T-cell (primary cell): Measurements from ENCODE around the gene RINL. TPM values are rescaled to one million over a fixed set of nuclear protein-coding genes. Genes with fewer than 3 reads are reported as not detected.

Experiments
- ATAC-seq, 4 experiments: fragments of 200-7000 bp in 3 of 4; fragments of 150-1000 bp in 1 of 4; cut with Tn5 transposase; replicated peaks in 1 of 4; 1 replicate in 3 of 4; 2 replicates in 1 of 4; pipeline ENCODE4 v1.10.0; 2021; ENCODE audit warnings: moderate library complexity in 3 of 4, mild to moderate bottlenecking in 2 of 4, moderate number of reproducible peaks in 1 of 4
- CTCF ChIA-PET, 2 donors: fragments of 300-600 bp; sonication (Branson Sonifier 250); formaldehyde crosslinking; loops; one replicate each; lab custom pipeline; 2022; ENCODE audit warnings: antibody characterized with exemption in 2 of 2; lab: Charles Lee
- POLR2A ChIA-PET, 2 donors: fragments of 300-600 bp; sonication (Branson Sonifier 250); formaldehyde crosslinking; loops; one replicate each; lab custom pipeline; 2022; ENCODE audit warnings: antibody characterized with exemption in 2 of 2; lab: Charles Lee
- DNase-seq, 35 experiments: peaks; one replicate each; pipeline versions ENCODE4 v3.0.0 to v3.0.0-alpha.2; 2013 to 2023
- H3K27ac ChIP-seq: one replicate; pipeline ENCODE4 v1.5.1; 2013; ENCODE audit warnings: low read length
- H3K27me3 ChIP-seq, 2 experiments: replicated peaks in 1 of 2; 1 replicate in 1 of 2; 2 replicates in 1 of 2; pipeline versions ENCODE4 v1.6.1 to v1.7.0; 2013; ENCODE audit warnings: low read length in 1 of 2, mixed read lengths in 1 of 2; ENCODE audit not compliant: control insufficient read depth in 2 of 2, insufficient read depth in 2 of 2; ENCODE audit errors: extremely low read depth in 1 of 2
- H3K36me3 ChIP-seq, 2 donors: 1 replicate in 1 of 2; 2 replicates in 1 of 2; pipeline versions ENCODE4 v1.6.1 to v1.7.0; 2013; ENCODE audit warnings: low read length in 1 of 2; ENCODE audit not compliant: control insufficient read depth in 2 of 2, insufficient read depth in 1 of 2; ENCODE audit errors: extremely low read depth in 1 of 2
- H3K4me1 ChIP-seq, 2 experiments: 1 replicate in 1 of 2; 2 replicates in 1 of 2; pipeline versions ENCODE4 v1.6.1 to v1.7.0; 2013; ENCODE audit warnings: low read length in 2 of 2, mixed read lengths in 1 of 2; ENCODE audit not compliant: insufficient read depth in 2 of 2, control insufficient read depth in 1 of 2; ENCODE audit errors: extremely low read depth in 1 of 2
- H3K4me3 ChIP-seq, 2 donors: 1 replicate in 1 of 2; 2 replicates in 1 of 2; pipeline versions ENCODE4 v1.5.1 to v1.7.0; 2013; ENCODE audit warnings: mild to moderate bottlenecking in 2 of 2, low read length in 1 of 2, moderate library complexity in 1 of 2; ENCODE audit not compliant: control insufficient read depth in 1 of 2; ENCODE audit errors: extremely low read depth in 1 of 2
- H3K9me3 ChIP-seq: 2 replicates; pipeline ENCODE4 v1.7.0; 2013
- H3K27ac Mint-ChIP-seq, 2 donors: one replicate each; pipeline ENCODE4 v1.8.0; 2020 to 2021; ENCODE audit warnings: mild to moderate bottlenecking in 2 of 2, mixed read lengths in 2 of 2
- H3K27me3 Mint-ChIP-seq, 2 donors: one replicate each; pipeline ENCODE4 v1.8.0; 2021 to 2022; ENCODE audit warnings: mixed read lengths in 2 of 2
- H3K36me3 Mint-ChIP-seq: one replicate; pipeline ENCODE4 v1.8.0; 2021; ENCODE audit warnings: mixed read lengths
- H3K4me1 Mint-ChIP-seq, 3 donors: one replicate each; pipeline ENCODE4 v1.8.0; 2020 to 2022; ENCODE audit warnings: mixed read lengths in 3 of 3, mild to moderate bottlenecking in 1 of 3
- H3K4me3 Mint-ChIP-seq, 3 donors: one replicate each; pipeline ENCODE4 v1.8.0; 2020 to 2022; ENCODE audit warnings: mild to moderate bottlenecking in 3 of 3, mixed read lengths in 3 of 3, moderate library complexity in 3 of 3
- H3K9me3 Mint-ChIP-seq, 3 donors: one replicate each; pipeline ENCODE4 v1.8.0; 2020 to 2022; ENCODE audit warnings: mixed read lengths in 3 of 3
- WGBS: methylation state at CpG from one replicate; pipeline ENCODE4 v1.1.5; 2013; ENCODE audit warnings: missing lambda C conversion rate; ENCODE audit not compliant: insufficient coverage; 5-methylcytosine and 5-hydroxymethylcytosine counted together
- total RNA-seq, 35 experiments: library from RNA in 6 of 35; stranded (reverse) in 6 of 35; fragments of 120-200 nt in 1 of 35; gene quantifications; one replicate each; pipeline versions ENCODE4 v1.2.1 to v1.2.4 and lab custom pipeline; 2013 to 2026

The RINL gene, protein sequence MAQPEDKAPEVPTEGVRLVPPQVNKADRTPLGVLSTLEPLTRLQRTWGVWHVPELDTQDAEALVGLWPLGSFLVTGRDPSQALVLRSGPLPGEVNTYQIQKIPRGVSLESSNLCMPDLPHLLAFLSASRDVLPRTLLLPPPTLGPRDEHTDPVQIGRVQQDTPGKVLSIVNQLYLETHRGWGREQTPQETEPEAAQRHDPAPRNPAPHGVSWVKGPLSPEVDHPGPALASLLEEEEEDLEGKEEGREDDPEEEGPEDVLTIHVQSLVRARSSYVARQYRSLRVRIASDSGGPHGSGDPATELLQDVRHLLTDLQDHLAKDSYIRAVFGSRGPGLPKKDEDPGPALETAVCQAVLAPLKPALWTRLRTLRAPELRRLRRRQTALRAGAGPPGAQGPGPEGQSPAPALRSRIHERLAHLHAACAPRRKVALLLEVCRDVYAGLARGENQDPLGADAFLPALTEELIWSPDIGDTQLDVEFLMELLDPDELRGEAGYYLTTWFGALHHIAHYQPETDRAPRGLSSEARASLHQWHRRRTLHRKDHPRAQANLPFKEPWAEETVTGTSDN
- total RNA-seq, result 10 to 100 TPM; 44.2 to 81.3 (median 71.0) TPM
- 75.7 TPM for total RNA-seq (2013)
- 27.0 to 93.8 (median 42.2) reads per million in 29 experiments for total RNA-seq (lab: John Stamatoyannopoulos, UW)

DNA sequence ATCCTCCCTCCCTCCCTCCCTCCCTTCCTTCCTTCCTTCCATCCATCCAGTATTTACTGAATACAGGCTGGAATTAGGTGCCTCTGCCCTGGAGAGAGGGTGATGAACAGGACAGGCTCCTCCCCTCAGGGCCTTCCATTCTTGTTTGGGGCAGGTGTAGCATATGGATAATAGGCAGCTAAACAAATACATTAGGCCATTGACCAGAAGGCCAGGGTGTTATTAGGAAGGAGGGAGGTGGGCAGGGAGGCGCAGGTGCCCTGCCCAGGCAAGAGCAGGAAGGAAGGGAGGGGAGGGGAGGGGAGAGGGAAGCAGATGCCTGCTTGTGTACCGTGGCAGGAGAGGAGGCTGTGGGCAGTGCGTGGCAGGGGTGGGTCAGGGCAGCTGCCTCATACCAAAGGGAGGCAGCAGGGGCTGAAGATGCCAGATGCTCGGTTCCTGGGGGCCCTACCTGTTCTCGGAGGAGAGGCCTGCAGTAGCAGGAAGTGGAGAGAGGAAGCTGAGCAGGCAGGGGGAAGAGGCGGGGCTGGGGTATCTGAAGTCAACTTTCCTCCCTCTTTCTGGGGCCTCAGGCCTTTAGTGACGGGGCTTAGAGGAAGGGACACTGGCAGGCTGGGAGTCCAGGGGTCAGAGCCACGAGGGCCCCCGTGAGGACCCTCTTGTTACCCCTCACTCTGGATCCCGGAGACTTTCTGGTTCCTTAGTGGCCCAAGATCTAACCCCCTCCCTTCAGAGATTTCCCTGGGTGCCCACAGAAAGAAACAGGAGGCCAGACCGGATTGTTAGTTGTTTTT lies at the start of gene RINL:
TSS of gene RINL (minus strand) at position 495 of the 794 bp plus-strand sequence. CDS start 1,533 bp downstream, outside the sequence.
- Histone ChIP-seq H3K4me3 (peak within 1 kb of the TSS; percentile 52), H3K27me3 (no peaks in the 10 kb centered on the region), H3K27ac (peak within 1 kb of the TSS; percentile 94), H3K4me1 (peaks cover 7 to 49% of the 10 kb centered on the region in 2 experiments), H3K36me3 (peaks cover 3 to 32% of the 10 kb centered on the region in 2 donors), H3K9me3 (no peaks in the 10 kb centered on the region)
- Mint-ChIP-seq H3K27me3 (no peaks in the 10 kb centered on the region), H3K4me1 (peaks cover 36 to 48% (median 39%) of the 10 kb centered on the region in 3 donors), H3K4me3 (peak within 1 kb of the TSS; percentile 86 to 87 (median 87)), H3K27ac (peak within 1 kb of the TSS; percentile 98 to 99), H3K36me3 (peaks cover 14% of the 10 kb centered on the region), H3K9me3 (no peaks in the 10 kb centered on the region)
- POLR2A ChIA-PET, result interaction anchor here in 1 of 2 donors (0.5 to 0.8 kb wide), 5 partner anchors 21 to 464 kb away, joined by 3 to 6 read pairs (median 3); partner anchors contain the start of genes NFKBIB, SAMD4B and SIRT2
- DNase-seq, result peak; percentile 53 to 81 (median 70)
- WGBS, result 0% methylated on average over 8 of the region's 11 CpGs
- peak; percentile 92 to 97 (median 96) for ATAC-seq
- CTCF ChIA-PET, result interaction anchor here in 1 of 2 donors (0.6 to 1.7 kb wide), 3 partner anchors 9 to 230 kb away, joined by 3 to 9 read pairs (median 4); partner anchors contain the start of gene ACTN4

DNA sequence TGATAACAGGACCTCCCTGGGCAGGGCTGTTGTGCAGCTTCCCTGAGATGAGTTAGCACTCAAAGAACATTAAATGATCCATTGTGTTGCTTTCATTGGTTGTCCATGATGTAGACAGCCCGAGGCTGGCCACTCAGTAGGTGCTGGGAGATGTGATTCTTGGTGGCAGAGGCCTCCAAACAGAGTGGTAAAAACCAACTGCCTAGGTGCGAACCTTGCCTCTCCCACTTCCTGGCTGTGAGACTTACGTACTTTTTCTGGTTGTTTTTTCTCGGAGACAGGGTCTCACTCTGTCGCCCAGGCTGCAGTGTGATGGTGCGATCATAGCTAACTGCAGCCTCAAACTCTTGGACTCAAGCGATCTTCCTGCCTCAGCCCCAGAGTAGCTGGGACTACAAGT lies 46.3 kb upstream of the RINL start:
- no peak overlapping the region for H3K4me3 Mint-ChIP-seq

GRCh38 chr19:38922482-38922881 lies 44.4 kb upstream of the RINL start:
- POLR2A ChIA-PET, result no interaction called here
- Mint-ChIP-seq H3K4me3 (no peak overlapping the region), H3K4me1 (peaks cover 0 to 11% (median 0%) of the 10 kb centered on the region in 3 donors), H3K36me3 (peaks cover 21% of the 10 kb centered on the region), H3K9me3 (no peaks in the 10 kb centered on the region), H3K27ac (no peak overlapping the region), H3K27me3 (no peaks in the 10 kb centered on the region)
- Histone ChIP-seq H3K9me3 (no peaks in the 10 kb centered on the region), H3K36me3 (peaks cover 12 to 15% of the 10 kb centered on the region in 2 donors), H3K4me3 (no peak overlapping the region), H3K4me1 (peaks cover 0 to 41% of the 10 kb centered on the region in 2 experiments), H3K27ac (no peak overlapping the region), H3K27me3 (no peaks in the 10 kb centered on the region)
- CTCF ChIA-PET, result no interaction called here
- 92% methylated on average over 2 of the region's 5 CpGs for WGBS
- DNase-seq (no peak), ATAC-seq (no peak)

More for the DNA sequence above, 46.3 kb upstream of the RINL start:
- no peak overlapping the region for H3K4me3 ChIP-seq
- DNase-seq (peak in 23 of 35 experiments; percentile 7 to 67 (median 33)), ATAC-seq (peak in 2 of 4 experiments; percentile 63 to 69)
- peaks cover 0 to 59% of the 10 kb centered on the region in 2 experiments for H3K4me1 ChIP-seq
- Mint-ChIP-seq H3K9me3 (no peaks in the 10 kb centered on the region), H3K27ac (peak overlapping the region in 1 of 2 donors; percentile 17), H3K4me1 (peaks cover 7 to 30% (median 8%) of the 10 kb centered on the region in 3 donors), H3K36me3 (peaks cover 27% of the 10 kb centered on the region), H3K27me3 (no peaks in the 10 kb centered on the region)
- 64% methylated on average over 7 of the region's 7 CpGs for WGBS
- ChIA-PET CTCF (no interaction called here), POLR2A (interaction anchor here (0.5 to 1.1 kb wide), 3 partner anchors 38 to 358 kb away, joined by 3 read pairs; no protein-coding TSS in a partner anchor)
- peak overlapping the region; percentile 81 for H3K27ac ChIP-seq
- H3K36me3 ChIP-seq, result peaks cover 12 to 15% of the 10 kb centered on the region in 2 donors
- no peaks in the 10 kb centered on the region for H3K9me3 ChIP-seq
- no peaks in the 10 kb centered on the region for H3K27me3 ChIP-seq

GRCh38 chr19:38921420-38922274 lies 43.6 kb upstream of the RINL start:
- H3K9me3 Mint-ChIP-seq, result no peaks in the 10 kb centered on the region
- Histone ChIP-seq H3K4me3 (no peak overlapping the region), H3K9me3 (no peaks in the 10 kb centered on the region), H3K27ac (no peak overlapping the region), H3K36me3 (peaks cover 12 to 15% of the 10 kb centered on the region in 2 donors), H3K4me1 (peaks cover 0 to 33% of the 10 kb centered on the region in 2 experiments), H3K27me3 (no peaks in the 10 kb centered on the region)
- H3K27me3 Mint-ChIP-seq, result no peaks in the 10 kb centered on the region
- H3K27ac Mint-ChIP-seq, result no peak overlapping the region
- peaks cover 21% of the 10 kb centered on the region for H3K36me3 Mint-ChIP-seq
- POLR2A ChIA-PET, result no interaction called here
- H3K4me1 Mint-ChIP-seq, result peaks cover 0 to 11% (median 0%) of the 10 kb centered on the region in 3 donors
- DNase-seq (no peak), ATAC-seq (no peak)
- CTCF ChIA-PET, result no interaction called here
- no peak overlapping the region for H3K4me3 Mint-ChIP-seq
- WGBS, result 86% methylated on average over 10 of the region's 20 CpGs

DNA sequence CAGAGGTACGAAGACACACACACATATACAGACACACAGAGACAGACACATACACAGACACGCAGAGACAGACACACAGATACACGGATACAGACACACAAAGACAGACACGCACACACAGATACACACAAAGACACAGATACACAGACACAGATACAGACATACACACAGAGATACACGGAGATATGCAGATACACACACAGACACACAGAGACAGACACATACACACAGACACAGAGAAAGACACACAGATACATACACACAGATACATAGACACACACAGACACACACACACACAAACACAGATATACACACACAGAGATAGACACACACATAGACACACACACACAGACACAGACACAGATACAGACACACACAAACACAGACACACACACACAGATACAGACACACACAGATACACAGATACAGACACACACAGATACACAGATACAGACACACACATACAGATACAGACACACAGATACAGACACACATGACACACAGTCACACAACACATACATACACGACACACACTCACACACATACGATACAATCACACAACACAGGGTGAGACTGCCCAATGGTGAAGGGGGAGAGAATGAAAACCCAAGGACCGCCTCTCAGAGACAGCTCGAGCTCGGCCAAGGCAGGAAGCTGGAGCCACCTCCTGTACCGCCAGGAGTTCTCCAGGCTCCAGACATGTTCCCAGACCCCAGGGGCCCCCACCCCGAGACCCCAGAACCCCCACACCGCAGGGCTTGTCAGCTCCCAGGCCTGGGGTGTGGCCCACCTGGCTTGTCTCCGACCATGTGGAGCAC lies 42.7 kb upstream of the RINL start:
- WGBS, result 81% methylated on average over 8 of the region's 14 CpGs
- H3K27ac ChIP-seq, result no peak overlapping the region
- CTCF ChIA-PET, result no interaction called here
- peaks cover 0 to 24% of the 10 kb centered on the region in 2 experiments for H3K4me1 ChIP-seq
- no peaks in the 10 kb centered on the region for H3K9me3 ChIP-seq
- Mint-ChIP-seq H3K4me3 (no peak overlapping the region), H3K4me1 (peaks cover 0 to 11% (median 0%) of the 10 kb centered on the region in 3 donors), H3K36me3 (peaks cover 21% of the 10 kb centered on the region), H3K9me3 (no peaks in the 10 kb centered on the region), H3K27ac (no peak overlapping the region), H3K27me3 (no peaks in the 10 kb centered on the region)
- no peak for ATAC-seq
- peaks cover 13 to 15% of the 10 kb centered on the region in 2 donors for H3K36me3 ChIP-seq
- DNase-seq, result no peak
- H3K4me3 ChIP-seq, result no peak overlapping the region
- POLR2A ChIA-PET, result no interaction called here
- no peaks in the 10 kb centered on the region for H3K27me3 ChIP-seq
